LoVo (cell line): ENCODE measurements around the gene KCNMA1.
A peak's percentile ranks its signal among the peaks of the same experiment; 100 is the strongest.
"Not testable (repeated sequence)": the region's sequence is repeated elsewhere in the genome, so short reads cannot be mapped to it uniquely, and the experiment has no call there.

ENCODE experiments used
- DNase-seq: peaks from one replicate; pipeline ENCODE4 v3.0.0-alpha.2; 2016; ENCODE audit warnings: low spot score

KCNMA1 gene

DNA sequence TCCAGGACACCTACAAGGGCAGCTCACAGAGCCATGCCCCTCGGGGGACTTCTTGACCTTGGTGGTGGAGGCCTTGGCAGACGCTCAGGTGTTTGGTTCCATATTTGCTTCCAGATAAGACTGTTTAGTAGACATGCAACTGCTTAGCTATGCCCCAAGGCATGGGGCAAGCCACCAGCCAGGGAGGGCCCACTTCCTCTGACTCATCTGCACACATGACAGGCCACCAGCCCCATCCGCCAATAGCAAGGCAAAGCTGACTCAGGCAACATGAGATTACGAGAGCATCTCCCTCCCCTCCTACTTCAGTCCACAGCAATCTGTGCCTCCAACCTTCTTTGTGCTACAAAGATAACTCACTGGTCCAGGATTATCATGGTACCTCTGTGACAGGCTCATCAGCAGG, 54.9 kb downstream of the KCNMA1 start:
- peak; percentile 31 for DNase-seq

DNA sequence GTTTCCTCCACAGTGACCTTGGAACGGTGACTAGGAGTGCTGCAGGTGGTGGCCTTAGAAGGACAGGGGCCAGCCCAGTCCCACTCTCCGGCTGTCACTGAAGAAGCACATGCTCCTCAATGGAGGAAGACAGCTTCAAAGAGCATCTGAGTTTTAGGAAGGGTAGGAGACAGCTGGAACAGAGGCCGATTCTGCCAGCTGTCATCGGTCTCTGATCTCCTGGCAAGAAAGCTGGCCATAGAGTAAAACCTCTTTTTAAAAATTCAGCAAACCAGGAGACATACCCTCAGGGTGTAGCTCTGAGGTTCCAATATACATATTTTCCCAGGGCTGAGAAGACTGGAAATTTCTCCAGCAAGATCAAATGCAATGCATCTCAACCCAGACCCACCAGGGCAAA, 55.9 kb downstream of the KCNMA1 start:
- DNase-seq: no peak

DNA sequence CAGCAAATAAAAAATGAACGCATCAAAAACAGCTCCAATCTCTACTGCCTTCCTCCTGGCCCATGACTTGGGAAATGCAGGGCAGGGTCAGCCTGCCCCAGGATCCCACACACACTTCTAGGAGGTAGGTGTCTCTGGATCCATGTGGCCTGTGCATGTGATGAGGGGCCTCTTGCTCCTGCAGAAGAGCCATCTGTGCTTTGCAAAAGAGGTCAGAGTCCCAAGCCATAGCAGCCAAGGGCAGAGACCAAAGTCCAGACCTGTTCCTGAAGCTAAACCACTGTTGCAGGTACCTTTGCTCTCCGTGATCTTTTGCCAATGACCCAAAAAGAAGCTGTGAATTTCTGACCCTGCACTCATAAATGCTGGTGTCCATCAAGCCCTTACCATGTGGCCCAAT, 57.1 kb downstream of the KCNMA1 start:
- no peak for DNase-seq

DNA sequence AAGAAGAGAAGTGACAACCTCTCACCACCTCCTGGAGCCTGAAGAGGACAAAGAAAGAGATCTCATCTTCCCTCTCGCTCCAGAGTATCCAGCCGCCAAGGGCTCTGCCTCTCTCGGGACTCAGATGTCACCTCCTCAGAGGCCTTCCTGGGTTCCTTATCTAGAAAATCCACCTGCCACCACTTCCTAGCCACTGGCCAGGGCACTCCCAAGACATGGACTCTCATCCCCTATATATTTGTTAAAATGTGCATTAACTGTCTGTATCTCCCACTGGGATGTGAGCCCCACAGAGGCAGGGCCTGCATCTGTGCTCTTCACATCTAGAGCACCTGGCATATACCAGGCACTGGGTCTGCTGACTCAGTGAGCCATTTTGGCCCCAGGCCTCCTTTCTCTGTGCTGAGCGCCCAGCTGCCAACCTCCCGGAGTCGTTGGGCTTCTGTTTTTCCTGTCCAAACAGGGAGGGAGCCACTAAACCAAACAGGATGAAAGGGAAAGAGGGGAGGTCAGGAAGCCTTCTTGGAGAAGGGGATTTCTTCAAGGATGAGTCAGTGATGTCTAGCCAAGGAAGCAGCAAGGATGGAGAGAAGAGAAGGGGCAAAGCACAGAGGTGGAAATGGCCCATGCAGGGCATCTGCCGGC, 58.9 kb downstream of the KCNMA1 start:
- DNase-seq: no peak

DNA sequence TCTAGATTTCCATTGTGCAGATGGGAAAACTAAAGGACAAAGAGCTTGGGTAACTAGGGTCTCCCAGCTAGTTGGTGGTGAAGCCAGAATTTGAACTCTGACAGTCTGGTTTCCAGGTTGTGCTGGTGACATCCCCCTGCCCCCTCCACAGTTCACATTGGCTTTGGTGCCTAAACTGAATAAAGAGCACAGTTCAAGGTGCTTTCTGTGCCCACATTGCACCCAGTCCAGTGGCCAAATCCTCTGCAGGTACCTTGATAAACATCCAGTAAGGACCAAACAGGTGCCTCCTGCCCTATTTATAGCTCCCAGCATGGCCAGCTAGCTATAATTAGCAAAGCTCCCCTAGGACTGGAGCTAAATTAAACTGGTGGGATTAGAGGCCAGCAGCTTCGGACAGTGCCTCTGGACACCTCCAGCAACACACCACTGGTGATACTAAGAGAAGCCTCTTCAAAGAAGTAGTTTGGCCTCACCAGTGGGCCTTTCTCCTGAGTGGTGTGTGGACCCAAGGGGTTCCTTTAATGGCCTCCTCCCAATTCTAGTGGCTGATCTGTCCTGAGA, 59.9 kb downstream of the KCNMA1 start:
- DNase-seq: no peak

DNA sequence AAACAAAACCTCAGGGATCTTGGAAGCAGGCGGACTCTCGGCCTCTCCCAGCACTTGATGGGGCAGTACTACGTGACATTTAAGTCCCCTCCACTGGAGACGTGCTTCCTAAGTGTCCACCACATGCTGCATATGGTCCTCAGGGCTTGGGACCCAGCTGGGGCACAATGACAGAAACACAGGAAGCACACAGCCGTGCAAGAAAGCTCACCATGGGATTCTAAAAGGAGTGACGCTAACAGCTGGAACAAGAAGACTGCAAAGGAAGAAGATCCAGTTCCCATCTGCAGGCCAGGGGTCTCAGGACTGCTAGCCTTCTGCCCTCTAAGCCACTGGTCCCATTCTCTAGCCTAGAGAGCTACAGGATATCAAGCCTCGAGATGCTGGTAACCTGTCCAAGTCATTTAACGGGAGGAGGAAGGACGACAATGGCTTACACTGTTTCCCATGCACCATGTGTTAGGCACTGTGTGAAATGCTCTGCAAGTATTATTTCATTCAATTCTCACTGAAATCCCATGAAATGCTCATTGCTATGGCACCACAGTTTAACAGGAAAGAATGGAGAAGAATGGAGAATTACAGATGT, 61.1 kb downstream of the KCNMA1 start:
- no peak for DNase-seq

DNA sequence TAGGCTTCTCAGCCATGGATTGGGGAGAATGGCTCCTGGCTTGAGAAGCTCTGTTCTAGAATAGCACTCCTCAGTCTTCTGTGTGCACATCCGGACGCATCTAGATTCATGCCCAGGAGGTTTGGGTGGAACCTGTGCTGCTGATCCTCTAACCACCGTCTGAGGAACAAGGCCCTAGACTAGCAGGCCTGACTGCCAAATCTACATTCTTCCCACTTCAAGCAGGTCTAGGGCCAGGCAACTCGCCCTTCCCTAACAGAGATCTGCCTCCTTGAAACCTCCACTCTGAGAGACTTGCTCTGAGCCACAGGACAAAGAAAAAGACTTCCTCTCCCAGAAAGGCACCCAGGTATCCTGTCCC, 61.6 kb downstream of the KCNMA1 start:
- no peak for DNase-seq

DNA sequence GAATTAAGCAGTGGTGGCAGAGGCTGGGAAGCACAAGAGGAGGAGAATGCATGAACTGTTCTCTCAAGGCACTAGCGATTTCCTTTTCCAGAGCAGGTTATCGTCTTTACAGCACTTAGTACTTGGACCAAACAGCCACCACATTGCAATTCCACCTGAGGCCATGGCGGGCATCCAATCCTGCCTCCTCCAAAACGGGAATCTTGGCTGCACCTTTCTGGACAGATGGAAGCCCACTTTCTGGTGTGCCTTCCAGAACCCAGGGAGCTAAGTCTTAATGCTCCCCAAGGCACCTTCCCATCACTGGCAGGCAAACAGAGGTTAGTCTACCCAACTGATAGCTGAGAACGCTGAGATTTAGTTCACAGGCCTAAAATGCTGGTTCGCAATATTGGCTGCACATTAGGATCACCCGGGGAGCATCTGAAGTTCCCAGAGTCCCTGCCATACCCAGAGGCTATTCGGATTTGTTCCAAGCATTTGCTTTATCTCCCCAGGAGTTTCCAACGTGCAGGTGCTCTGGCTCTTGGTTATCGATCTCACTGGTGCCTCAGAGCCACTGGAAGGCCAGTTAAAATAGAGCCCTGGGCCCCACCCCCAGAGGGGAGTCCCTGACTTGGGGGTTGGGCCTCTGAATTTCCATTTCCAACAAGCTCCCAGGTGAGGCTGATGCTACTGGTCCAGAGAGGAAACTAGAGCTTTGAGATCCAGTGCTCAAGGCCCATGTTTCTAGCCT, 62.2 kb downstream of the KCNMA1 start:
- no peak for DNase-seq

DNA sequence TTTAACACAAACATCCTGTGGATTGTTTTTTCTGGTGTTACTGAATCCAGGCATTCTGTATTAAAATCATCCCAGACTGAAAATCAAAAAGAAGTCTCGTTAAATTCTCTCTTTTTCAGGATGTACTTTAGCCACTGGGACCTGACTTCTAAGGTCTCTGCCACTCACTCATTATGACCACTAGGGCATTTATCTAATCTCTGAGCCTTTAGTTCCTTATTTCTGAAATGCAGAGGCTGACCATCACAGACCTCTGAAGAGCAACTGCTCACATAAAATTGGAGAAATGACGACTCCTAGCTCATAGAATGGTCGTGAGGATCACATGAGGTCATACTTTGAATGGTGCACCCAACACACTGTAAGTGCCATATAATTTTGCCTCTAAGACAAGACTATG, 63.2 kb downstream of the KCNMA1 start:
- DNase-seq: no peak

DNA sequence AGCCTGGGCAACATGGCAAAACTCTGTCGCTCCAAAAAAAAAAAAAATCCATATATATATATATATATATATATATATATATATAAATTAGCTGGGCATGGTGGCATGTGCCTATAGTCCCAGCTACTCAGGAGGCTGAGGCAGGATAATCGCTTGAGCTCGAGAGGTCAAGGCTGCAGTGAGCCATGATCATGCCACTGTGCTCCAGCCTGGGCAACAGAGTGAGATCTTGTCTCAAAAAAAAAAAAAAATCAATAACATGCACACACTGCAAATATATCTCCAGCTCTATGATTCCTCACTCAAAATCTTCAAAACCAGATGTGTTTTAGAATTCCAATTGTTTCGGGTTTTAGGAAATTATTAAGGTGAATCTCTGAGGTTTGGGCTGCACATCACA, 65.1 kb downstream of the KCNMA1 start:
- not testable (repeated sequence) for DNase-seq

DNA sequence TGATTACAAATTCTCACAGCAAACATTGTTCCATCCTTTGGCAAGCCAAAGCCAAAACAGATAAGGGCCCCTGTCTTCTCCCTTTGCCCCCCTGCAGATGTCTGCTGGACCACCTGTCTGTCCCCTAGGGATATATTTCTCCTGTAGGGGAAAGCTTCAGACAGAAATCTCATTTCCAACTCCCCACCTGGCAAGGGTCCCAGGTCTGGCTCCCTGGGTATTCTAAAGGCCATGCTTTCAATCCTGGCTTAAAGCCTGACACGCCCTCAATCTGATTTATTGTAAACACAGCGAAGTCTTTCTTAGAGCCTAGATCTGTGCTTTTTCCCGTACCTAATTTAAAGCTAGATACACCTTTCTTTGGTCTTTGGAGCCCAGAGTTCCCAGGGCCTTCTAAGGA, 66.1 kb downstream of the KCNMA1 start:
- DNase-seq: no peak

DNA sequence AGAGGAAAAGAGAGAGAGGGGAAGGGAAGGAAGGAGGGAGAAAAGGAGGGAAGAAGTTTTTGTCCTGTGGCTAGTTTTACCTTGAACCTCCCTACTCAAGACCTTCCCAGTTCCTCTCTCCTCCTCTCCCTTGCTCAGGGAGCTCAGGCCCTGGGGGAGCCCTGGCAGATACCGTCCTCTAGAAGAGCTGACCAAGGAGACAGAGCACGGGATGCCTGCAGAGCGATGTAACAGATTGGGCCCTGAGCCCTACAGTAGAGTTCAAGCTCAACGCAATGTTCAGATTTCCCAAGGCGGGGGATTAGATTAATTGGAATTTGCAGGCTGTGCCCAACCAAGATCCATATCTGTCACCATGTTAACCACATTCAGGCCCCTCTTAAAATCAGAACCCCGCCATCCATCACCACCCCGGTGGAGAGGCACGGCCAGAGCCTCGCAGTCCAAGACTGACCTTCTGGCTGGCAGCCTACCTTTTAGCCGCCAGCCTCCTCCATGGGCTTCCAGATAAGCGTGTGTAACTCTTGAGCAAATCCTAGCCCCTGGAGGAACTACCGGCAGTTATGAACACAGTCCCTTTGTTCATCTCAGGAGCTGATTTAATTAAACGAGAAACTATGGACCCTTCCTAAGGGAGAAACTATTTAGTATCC, 70.6 kb downstream of the KCNMA1 start:
- DNase-seq: no peak

DNA sequence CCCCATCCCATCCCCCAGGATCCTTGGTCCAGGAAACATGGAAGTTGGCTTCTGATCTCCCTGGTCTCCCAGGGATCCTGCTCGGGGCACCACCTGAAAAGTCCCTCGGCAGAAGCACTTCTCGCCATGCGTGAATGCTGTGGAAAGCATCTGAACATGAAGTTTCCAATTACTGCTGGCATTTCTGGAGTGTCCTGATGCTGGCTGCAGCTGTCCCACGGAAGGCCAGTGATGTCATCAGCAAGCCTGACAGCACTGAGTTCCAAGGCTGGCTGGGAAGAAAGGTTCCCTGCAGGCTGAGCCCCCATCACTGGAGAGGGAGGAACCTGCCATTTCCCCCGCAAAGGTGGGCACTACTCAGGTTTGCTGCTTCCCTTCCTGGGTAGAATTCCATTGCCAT, 71.4 kb downstream of the KCNMA1 start:
- no peak for DNase-seq

DNA sequence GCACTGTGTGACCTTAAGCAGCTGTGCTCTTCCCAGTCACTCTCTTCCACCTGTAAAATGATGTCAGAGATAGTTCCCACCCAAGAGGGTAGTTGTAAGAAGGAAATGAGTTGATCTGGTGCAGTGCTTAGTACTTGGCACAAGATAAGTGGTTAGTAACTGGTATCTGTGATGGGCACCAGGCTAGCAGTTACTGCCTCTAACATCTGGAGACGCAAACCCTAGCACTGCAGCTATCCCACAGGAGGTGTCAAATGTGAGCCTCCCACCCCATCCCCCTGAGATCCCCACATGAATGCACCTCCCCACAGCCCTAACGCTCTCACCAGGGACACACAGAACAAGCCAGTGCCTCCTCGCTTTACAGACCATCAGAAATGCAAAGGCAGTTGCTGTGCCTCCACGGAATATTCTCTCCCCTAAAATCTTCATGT, 72.0 kb downstream of the KCNMA1 start:
- no peak for DNase-seq

DNA sequence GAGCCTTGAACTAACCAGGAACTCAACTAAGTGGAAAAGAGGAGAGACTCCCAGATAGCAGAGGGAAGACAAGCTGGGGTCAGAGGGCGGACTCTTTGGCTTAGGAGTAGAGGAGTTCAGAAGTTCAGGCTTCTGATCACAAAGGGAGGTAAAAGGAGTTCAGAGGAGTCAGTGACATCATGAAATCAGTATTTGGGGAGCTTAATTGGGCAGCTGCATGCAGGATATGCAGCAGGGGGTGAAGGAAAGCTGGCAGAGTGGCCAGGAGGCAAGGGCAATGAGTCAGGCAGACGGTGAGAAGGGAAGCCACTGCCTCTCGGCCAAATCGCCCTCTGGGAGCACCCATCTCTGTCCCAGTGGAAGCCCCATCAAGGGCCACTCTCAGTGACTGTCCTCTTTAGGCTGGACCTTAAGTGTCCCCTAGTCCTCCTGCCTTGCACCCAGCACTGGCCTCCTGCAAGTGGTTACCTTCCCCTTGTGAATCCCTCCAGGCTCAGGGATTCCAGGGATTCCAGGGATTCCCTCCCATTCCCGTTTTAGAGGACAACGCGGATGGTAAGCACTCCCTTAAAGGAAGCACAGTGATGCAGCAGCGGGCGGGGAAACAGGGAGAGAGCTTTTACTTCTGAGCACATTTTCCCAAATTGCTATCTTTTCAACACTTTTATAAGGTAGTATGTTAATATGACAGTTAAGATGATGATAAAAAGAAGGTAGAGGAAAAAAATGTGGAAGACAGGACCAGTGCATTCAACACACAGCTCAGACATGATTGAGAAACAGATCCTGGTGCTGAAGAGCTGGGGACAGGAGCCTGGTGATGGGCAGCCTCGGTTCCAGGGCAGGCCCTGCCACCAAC, 72.6 kb downstream of the KCNMA1 start:
- DNase-seq: peak; percentile 22

DNA sequence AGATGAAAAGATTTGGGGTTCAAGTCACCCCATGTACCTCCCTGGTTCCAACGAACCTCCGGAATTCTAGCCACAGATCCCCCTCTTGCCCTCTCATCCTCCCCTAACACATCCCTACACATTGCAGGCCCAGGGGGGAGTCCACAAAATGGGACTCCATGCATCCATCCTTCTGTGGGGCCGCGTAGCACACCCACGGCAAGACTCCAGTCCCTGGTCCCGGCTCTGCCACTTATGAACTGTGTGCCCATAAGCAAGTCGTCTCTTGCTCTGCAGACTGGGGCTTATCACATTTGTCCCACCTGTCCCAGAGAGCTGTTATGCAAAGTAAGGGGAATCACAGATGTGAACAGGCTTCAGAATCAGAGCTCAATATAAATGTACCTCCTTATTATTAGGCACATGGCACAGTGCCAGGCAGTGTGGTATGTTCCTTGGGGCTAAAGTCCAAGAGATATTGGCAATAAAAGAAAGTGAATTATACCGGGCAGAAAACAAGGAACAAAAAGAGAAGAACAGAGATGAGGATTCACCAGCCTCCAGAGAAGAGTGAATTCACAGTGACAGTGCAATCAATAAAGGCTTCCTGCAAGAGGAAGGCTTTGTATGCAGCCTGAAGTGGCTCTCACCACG, 73.9 kb downstream of the KCNMA1 start:
- peak; percentile 20 for DNase-seq

DNA sequence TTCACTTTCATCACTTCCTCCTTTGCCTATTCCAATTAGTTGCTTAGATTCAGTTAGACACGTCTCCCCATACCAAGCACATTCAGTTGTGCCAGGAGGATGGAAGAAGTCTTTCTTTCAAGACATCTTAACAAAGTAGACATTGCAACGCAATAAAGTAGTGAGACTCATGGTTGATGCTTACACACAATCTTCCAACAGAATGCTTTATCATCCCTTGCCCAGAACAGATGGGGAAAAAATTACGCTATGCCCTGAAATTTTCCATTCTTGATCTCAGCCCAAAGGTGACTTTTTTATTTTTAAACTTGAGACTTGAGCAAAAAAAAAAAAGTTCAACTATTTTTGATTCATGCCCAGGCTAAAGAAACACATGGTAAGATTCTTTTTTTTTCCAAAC, 74.9 kb downstream of the KCNMA1 start:
- no peak for DNase-seq

DNA sequence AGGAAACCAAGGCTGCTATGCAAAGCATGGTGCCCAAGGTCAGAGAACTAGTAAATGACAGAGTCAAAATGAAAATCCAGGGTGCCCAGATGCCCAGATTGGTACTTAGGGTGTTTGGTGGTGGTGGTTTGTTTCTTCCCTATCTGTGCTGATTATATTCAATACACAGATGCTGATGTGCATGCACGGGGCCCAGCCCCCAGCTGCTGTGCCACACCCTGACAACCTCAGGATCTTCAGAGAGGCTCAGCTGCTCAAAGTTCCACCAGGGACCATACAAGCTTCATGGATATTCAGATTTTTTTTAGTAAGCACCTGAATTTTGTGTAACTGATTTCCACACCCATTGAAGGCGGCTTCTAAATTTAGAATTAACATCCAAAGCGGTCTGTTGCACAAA, 75.6 kb downstream of the KCNMA1 start:
- no peak for DNase-seq

DNA sequence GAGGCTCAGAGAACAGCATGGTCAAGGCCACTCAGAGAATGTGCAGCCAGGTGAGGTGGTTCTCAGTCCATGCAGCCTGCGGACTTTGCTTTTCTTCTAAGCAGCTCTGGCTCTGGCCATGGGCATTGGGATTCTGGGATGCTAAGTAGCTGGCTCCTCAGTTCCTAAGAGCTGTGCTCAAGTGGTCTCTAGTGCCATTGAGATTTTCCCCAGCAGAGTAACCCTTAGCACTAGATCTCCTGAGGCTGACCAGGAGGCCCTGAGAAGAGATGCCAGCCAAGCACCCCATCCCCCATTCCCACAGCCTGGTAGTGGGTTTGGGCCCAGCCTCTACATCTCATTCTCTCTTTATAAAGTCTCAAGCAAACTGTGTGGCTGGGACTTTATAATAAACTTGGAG, 77.1 kb downstream of the KCNMA1 start:
- no peak for DNase-seq

DNA sequence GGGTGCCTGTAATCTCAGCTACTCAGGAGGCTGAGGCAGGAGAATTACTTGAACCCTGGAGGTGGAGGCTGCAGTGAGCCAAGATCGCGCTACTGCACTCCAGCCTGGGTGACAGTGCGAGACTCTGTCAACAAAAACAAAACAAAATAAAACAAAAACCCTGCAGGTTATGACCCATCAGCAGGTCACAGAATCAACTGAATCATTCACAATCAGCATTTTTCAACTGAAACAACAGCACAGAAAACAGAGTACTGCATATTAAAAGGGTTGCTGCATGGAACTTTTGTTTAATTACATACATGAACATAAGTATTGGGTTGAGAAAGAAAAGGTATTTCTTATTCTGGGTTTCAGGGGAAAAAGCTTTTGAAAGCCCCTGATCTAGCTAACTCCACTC, 77.6 kb downstream of the KCNMA1 start:
- DNase-seq: no peak

DNA sequence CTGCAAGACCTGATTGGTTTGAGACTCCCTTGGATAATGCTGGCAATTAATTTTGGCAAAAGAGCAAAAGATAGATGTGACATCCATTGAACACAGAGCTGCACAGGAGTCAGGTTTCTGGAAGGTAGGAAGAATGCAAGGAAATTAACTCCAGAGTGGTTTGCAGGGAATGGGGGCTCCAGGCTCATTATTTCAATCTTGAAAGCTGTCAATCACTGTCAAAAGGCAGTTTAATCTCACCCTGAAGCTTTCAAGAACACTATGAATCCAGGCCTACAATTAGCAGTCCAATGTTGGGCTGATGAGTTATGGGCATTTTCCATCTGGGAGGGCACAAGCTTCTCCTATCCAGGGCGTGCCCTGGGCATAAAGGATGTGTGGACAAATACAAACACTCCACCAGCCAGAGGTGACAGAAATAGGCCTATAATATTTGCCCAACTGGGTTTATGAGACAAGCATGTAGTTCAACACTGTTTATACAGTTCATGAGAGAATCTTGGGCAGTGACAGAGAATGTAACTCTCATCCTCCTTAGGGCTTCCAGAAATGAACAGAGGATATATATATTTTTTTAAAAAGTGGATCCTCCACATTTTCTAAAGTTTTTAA, 80.5 kb downstream of the KCNMA1 start:
- no peak for DNase-seq
